SK-N-SH (cell line): ENCODE data around the gene MLLT3. TPM values are rescaled to one million over a fixed set of nuclear protein-coding genes. Genes with fewer than 3 reads are reported as not detected.

Source experiments
- CTCF ChIA-PET: fragments of 300-600, 350-600 bp; formaldehyde crosslinking; extraction: SDS; loops from one replicate; lab custom pipeline; 2021; lab: Yijun Ruan, JAX
- POLR2A ChIA-PET: fragments of 350-600 bp; sonication (Branson Sonifier 250); formaldehyde crosslinking; extraction: SDS; loops from one replicate; lab custom pipeline; 2020; ENCODE audit warnings: antibody characterized with exemption, inconsistent platforms; lab: Yijun Ruan, JAX
- DNase-seq: peaks from one replicate; pipeline ENCODE4 v3.0.0; 2012
- H2AFZ ChIP-seq: fragments of 200-600 bp; sonication (generic); 2 replicates; pipeline ENCODE4 v1.8.1; 2016; ENCODE audit warnings: antibody characterized with exemption, mild to moderate bottlenecking, low read depth
- H3F3A ChIP-seq: fragments of 200-600 bp; sonication (generic); replicated peaks from 2 replicates; pipeline ENCODE3; 2016; ENCODE audit warnings: antibody characterized with exemption, mild to moderate bottlenecking; ENCODE audit not compliant: insufficient read depth
- H3K27ac ChIP-seq, 2 experiments: fragments of 200-500 bp in 1 of 2; fragments of 200-600 bp in 1 of 2; sonication (Bioruptor generic) in 1 of 2; sonication (generic), shearing (Covaris generic) in 1 of 2; 2 replicates each; pipeline versions ENCODE4 v1.5.1 to v1.6.1; 2014 to 2016; ENCODE audit warnings: low read depth in 2 of 2, inconsistent platforms in 1 of 2, low read length in 1 of 2, mild to moderate bottlenecking in 1 of 2, mixed read lengths in 1 of 2
- H3K27me3 ChIP-seq: fragments of 200-600 bp; sonication (generic), shearing (Covaris generic); 2 replicates; pipeline ENCODE4 v1.6.1; 2016; ENCODE audit warnings: mixed run types; ENCODE audit not compliant: insufficient read depth
- H3K36me3 ChIP-seq, 2 experiments: fragments of 200-500 bp in 1 of 2; fragments of 200-600 bp in 1 of 2; sonication (Bioruptor generic) in 1 of 2; sonication (generic) in 1 of 2; replicated peaks in 1 of 2; 2 replicates each; pipeline versions ENCODE3 to v1.5.1; 2014 to 2016; ENCODE audit warnings: low read length in 1 of 2, mild to moderate bottlenecking in 1 of 2; ENCODE audit not compliant: insufficient read depth in 2 of 2, control insufficient read depth in 1 of 2
- H3K4me1 ChIP-seq, 2 experiments: fragments of 200-500 bp in 1 of 2; fragments of 200-600 bp in 1 of 2; sonication (Bioruptor generic) in 1 of 2; sonication (generic), shearing (Covaris generic) in 1 of 2; 2 replicates each; pipeline versions ENCODE4 v1.5.1 to v1.6.1; 2014 to 2016; ENCODE audit warnings: low read depth in 1 of 2, low read length in 1 of 2, mixed run types in 1 of 2; ENCODE audit not compliant: insufficient read depth in 2 of 2, control insufficient read depth in 1 of 2
- H3K4me2 ChIP-seq: fragments of 200-600 bp; sonication (generic), shearing (Covaris generic); 2 replicates; pipeline ENCODE4 v1.6.1; 2017; ENCODE audit warnings: mixed run types
- H3K4me3 ChIP-seq, 2 experiments: fragments of 200-500 bp in 1 of 2; fragments of 200-600 bp in 1 of 2; sonication (Bioruptor generic) in 1 of 2; sonication (generic), shearing (Covaris generic) in 1 of 2; 2 replicates each; pipeline versions ENCODE4 v1.5.1 to v1.8.1; 2014 to 2016; ENCODE audit warnings: low read depth in 2 of 2, inconsistent platforms in 1 of 2, low read length in 1 of 2, mild to moderate bottlenecking in 1 of 2, mixed read lengths in 1 of 2, moderate library complexity in 1 of 2
- H3K79me2 ChIP-seq: fragments of 200-600 bp; sonication (generic); 2 replicates; pipeline ENCODE4 v1.8.1; 2017; ENCODE audit warnings: mild to moderate bottlenecking; ENCODE audit not compliant: insufficient read depth
- H3K9ac ChIP-seq: fragments of 200-600 bp; sonication (generic); 2 replicates; pipeline ENCODE4 v1.6.1; 2017; ENCODE audit warnings: mixed run types
- H3K9me2 ChIP-seq: fragments of 200-600 bp; sonication (generic); 2 replicates; pipeline ENCODE4 v1.6.1; 2017; ENCODE audit warnings: mixed run types
- H3K9me3 ChIP-seq: fragments of 200-600 bp; sonication (generic); 2 replicates; pipeline ENCODE4 v1.6.1; 2017; ENCODE audit warnings: mixed run types, mild to moderate bottlenecking, moderate library complexity
- H4K20me1 ChIP-seq: fragments of 200-600 bp; sonication (generic); 2 replicates; pipeline ENCODE4 v1.6.1; 2017; ENCODE audit warnings: mild to moderate bottlenecking, mixed run types; ENCODE audit not compliant: insufficient read depth
- CHD2 ChIP-seq: fragments of 150-350 bp; IDR thresholded peaks from 2 replicates; pipeline ENCODE4 v1.6.1; 2018; ENCODE audit warnings: low read length; ENCODE audit not compliant: partially characterized antibody
- ELF1 ChIP-seq: IDR thresholded peaks from 2 replicates; pipeline ENCODE4 v1.4.0; 2012
- EP300 ChIP-seq, 2 experiments: IDR thresholded peaks; 2 replicates each; pipeline versions ENCODE4 v1.4.0 to v1.6.1; 2012; ENCODE audit warnings: borderline replicate concordance in 1 of 2, low read depth in 1 of 2, low read length in 1 of 2
- EZH2phosphoT487 ChIP-seq: fragments of 200-600 bp; sonication (generic); IDR thresholded peaks from 2 replicates; pipeline ENCODE4 v1.6.1; 2017; ENCODE audit warnings: low read depth, mixed run types, mild to moderate bottlenecking, antibody characterized with exemption, moderate library complexity, borderline replicate concordance
- FOSL2 ChIP-seq: IDR thresholded peaks from 2 replicates; pipeline ENCODE4 v1.4.0; 2012; ENCODE audit warnings: low read depth, mild to moderate bottlenecking, moderate library complexity, borderline replicate concordance
- GABPA ChIP-seq: IDR thresholded peaks from 2 replicates; pipeline ENCODE4 v1.4.0; 2012; ENCODE audit warnings: low read depth, mild to moderate bottlenecking
- MAX ChIP-seq: IDR thresholded peaks from 2 replicates; pipeline ENCODE4 v1.4.0; 2012; ENCODE audit warnings: low read depth
- POLR2AphosphoS5 ChIP-seq: IDR thresholded peaks from 2 replicates; pipeline ENCODE4 v1.6.1; 2012; ENCODE audit warnings: low read depth, low read length
- REST ChIP-seq: IDR thresholded peaks from 2 replicates; pipeline ENCODE4 v1.6.1; 2012; ENCODE audit warnings: mild to moderate bottlenecking, low read depth, low read length, moderate library complexity
- TAF1 ChIP-seq: IDR thresholded peaks from 2 replicates; pipeline ENCODE4 v1.6.1; 2012; ENCODE audit warnings: low read depth, mild to moderate bottlenecking, low read length, moderate library complexity, borderline replicate concordance
- YY1 ChIP-seq: IDR thresholded peaks from 2 replicates; pipeline ENCODE4 v1.4.0; 2012; ENCODE audit warnings: low read depth, mild to moderate bottlenecking
- WGBS: methylation state at CpG from one replicate; pipeline ENCODE4 v1.1.6; 2017; ENCODE audit warnings: low lambda C conversion rate; 5-methylcytosine and 5-hydroxymethylcytosine counted together
- polyA plus RNA-seq, 3 experiments: library from polyadenylated mRNA; depleted of rRNA; stranded (reverse); fragments of >200 nt; gene quantifications; 2 replicates each; pipeline ENCODE4 v1.2.3, GENCODE V29; 2012
- TF ChIP-seq, protein P1 (sequence below): fragments of 200-600 bp; sonication (generic); IDR thresholded peaks from 2 replicates; pipeline ENCODE4 v1.6.1; 2017; ENCODE audit warnings: antibody characterized with exemption, mild to moderate bottlenecking, moderate library complexity
- TF ChIP-seq, protein P2 (sequence below): fragments of 150-350 bp; IDR thresholded peaks from 2 replicates; pipeline ENCODE4 v1.6.1; 2016; ENCODE audit warnings: mild to moderate bottlenecking, low read depth, low read length

Gene MLLT3
- polyA plus RNA-seq, 1 of the 3 experiments (the other 2 are of a cell fraction) = 3.9 TPM

GRCh38 chr9:20621471-20622329, 599 bp downstream of the MLLT3 start:
- Histone ChIP-seq H3K9ac (peak overlapping the region; percentile 72), H3K27me3 (no peaks in the 10 kb centered on the region), H3K27ac (peak overlapping the region; percentile 79 to 90), H2AFZ (peak overlapping the region; percentile 97), H3K9me3 (no peaks in the 10 kb centered on the region), H3K79me2 (no peaks in the 10 kb centered on the region), H3K4me2 (peak overlapping the region; percentile 92), H4K20me1 (no peaks in the 10 kb centered on the region), H3K4me1 (peaks cover 8 to 9% of the 10 kb centered on the region in 2 experiments; a peak in 3 of 4 replicates), H3K36me3 (no peaks in the 10 kb centered on the region), H3K4me3 (peak overlapping the region; percentile 81 to 100), H3K9me2 (no peaks in the 10 kb centered on the region), H3F3A (peaks cover 12% of the 10 kb centered on the region)
- WGBS = 2% methylated on average over 63 of the region's 82 CpGs
- DNase-seq = peak; percentile 84
- ChIA-PET POLR2A (interaction anchor here (1.8 kb wide), 1 partner anchor 62 kb away, joined by 8 read pairs; the partner anchor contains the start of gene FOCAD), CTCF (interaction anchor here (0.8 to 6.7 kb wide), 13 partner anchors 10 to 490 kb away, joined by 3 to 107 read pairs (median 4); partner anchors contain the start of gene FOCAD)
- TF ChIP-seq EP300 (IDR thresholded peaks at IDR 0.05; ENCODE audit: borderline replicate concordance in 1 of 2, low read depth in 1 of 2, low read length in 1 of 2) (no peak), CHD2 (peak; percentile 13), MAX (peak; percentile 19; the same call in 1 of the 2 replicates)
- TF ChIP-seq, all 33 proteins: peak for 2

GRCh38 chr9:20620650-20621470, 1.4 kb downstream of the MLLT3 start:
- Histone ChIP-seq H3K9me3 (no peaks in the 10 kb centered on the region), H2AFZ (peak overlapping the region; percentile 97), H3K27me3 (no peaks in the 10 kb centered on the region), H3K9me2 (no peaks in the 10 kb centered on the region), H4K20me1 (no peaks in the 10 kb centered on the region), H3K36me3 (no peaks in the 10 kb centered on the region), H3K27ac (no peak overlapping the region), H3K4me2 (peak overlapping the region; percentile 92), H3K4me1 (peaks cover 8 to 9% of the 10 kb centered on the region in 2 experiments; a peak in 3 of 4 replicates), H3F3A (peaks cover 13% of the 10 kb centered on the region), H3K79me2 (no peaks in the 10 kb centered on the region), H3K9ac (peak overlapping the region; percentile 72), H3K4me3 (peak overlapping the region; percentile 81 to 100)
- ChIA-PET CTCF (interaction anchor here (1.0 to 2.7 kb wide), 5 partner anchors 19 to 320 kb away, joined by 3 to 11 read pairs (median 7); no protein-coding TSS in a partner anchor), POLR2A (interaction anchor here (1.8 kb wide), 1 partner anchor 63 kb away, joined by 8 read pairs; the partner anchor contains the start of gene FOCAD)
- peak; percentile 63 for DNase-seq
- 2% methylated on average over 56 of the region's 65 CpGs for WGBS
- TF ChIP-seq, protein P1, sequence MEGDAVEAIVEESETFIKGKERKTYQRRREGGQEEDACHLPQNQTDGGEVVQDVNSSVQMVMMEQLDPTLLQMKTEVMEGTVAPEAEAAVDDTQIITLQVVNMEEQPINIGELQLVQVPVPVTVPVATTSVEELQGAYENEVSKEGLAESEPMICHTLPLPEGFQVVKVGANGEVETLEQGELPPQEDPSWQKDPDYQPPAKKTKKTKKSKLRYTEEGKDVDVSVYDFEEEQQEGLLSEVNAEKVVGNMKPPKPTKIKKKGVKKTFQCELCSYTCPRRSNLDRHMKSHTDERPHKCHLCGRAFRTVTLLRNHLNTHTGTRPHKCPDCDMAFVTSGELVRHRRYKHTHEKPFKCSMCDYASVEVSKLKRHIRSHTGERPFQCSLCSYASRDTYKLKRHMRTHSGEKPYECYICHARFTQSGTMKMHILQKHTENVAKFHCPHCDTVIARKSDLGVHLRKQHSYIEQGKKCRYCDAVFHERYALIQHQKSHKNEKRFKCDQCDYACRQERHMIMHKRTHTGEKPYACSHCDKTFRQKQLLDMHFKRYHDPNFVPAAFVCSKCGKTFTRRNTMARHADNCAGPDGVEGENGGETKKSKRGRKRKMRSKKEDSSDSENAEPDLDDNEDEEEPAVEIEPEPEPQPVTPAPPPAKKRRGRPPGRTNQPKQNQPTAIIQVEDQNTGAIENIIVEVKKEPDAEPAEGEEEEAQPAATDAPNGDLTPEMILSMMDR = no peak
- TF ChIP-seq EP300 (IDR thresholded peaks at IDR 0.05; ENCODE audit: borderline replicate concordance in 1 of 2, low read depth in 1 of 2, low read length in 1 of 2) = no peak
- no peak for TF ChIP-seq MAX
- TF ChIP-seq FOSL2 = no peak
- TF ChIP-seq GABPA = no peak
- TF ChIP-seq YY1 = no peak
- TF ChIP-seq, protein P2, sequence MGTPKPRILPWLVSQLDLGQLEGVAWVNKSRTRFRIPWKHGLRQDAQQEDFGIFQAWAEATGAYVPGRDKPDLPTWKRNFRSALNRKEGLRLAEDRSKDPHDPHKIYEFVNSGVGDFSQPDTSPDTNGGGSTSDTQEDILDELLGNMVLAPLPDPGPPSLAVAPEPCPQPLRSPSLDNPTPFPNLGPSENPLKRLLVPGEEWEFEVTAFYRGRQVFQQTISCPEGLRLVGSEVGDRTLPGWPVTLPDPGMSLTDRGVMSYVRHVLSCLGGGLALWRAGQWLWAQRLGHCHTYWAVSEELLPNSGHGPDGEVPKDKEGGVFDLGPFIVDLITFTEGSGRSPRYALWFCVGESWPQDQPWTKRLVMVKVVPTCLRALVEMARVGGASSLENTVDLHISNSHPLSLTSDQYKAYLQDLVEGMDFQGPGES = no peak
- no peak for TF ChIP-seq ELF1
- no peak for TF ChIP-seq POLR2AphosphoS5
- TF ChIP-seq REST = no peak
- TF ChIP-seq EZH2phosphoT487 = no peak
- no peak for TF ChIP-seq TAF1
- no peak for TF ChIP-seq CHD2
